H9 (cell line): ENCODE results near the gene NEDD4L. TPM values are rescaled to one million over a fixed set of nuclear protein-coding genes. Genes with fewer than 3 reads are reported as not detected.

ENCODE experiments used
- DNase-seq: peaks from one replicate; pipeline ENCODE4 v3.0.0-alpha.2; 2017
- H2AFZ ChIP-seq: one replicate; pipeline ENCODE4 v1.6.1; 2013; ENCODE audit warnings: mild to moderate bottlenecking, low read length, control low read depth, moderate library complexity
- H2AK5ac ChIP-seq: 2 replicates; pipeline ENCODE4 v1.6.1; 2013; ENCODE audit warnings: low read length, control low read depth, mixed read lengths; ENCODE audit not compliant: insufficient read length
- H2BK120ac ChIP-seq: one replicate; pipeline ENCODE4 v1.6.1; 2013; ENCODE audit warnings: low read depth, mild to moderate bottlenecking, low read length, control low read depth, inconsistent platforms; ENCODE audit not compliant: poor library complexity, severe bottlenecking
- H2BK12ac ChIP-seq: 2 replicates; pipeline ENCODE4 v1.6.1; 2013; ENCODE audit warnings: low read length, control low read depth, mixed read lengths, low read depth; ENCODE audit not compliant: insufficient read length
- H2BK15ac ChIP-seq: 2 replicates; pipeline ENCODE4 v1.6.1; 2013; ENCODE audit warnings: low read depth, low read length, control low read depth
- H2BK20ac ChIP-seq: one replicate; pipeline ENCODE4 v1.6.1; 2013; ENCODE audit warnings: low read depth, mild to moderate bottlenecking, low read length, control low read depth, inconsistent platforms; ENCODE audit not compliant: poor library complexity, severe bottlenecking
- H2BK5ac ChIP-seq: 2 replicates; pipeline ENCODE4 v1.6.1; 2013; ENCODE audit warnings: low read length, control low read depth, mixed read lengths; ENCODE audit not compliant: insufficient read length
- H3K14ac ChIP-seq: 2 replicates; pipeline ENCODE4 v1.6.1; 2013; ENCODE audit warnings: low read length, control low read depth; ENCODE audit not compliant: insufficient read depth
- H3K18ac ChIP-seq: 2 replicates; pipeline ENCODE4 v1.6.1; 2013; ENCODE audit warnings: low read depth, mild to moderate bottlenecking, mixed read lengths, low read length, control low read depth; ENCODE audit not compliant: insufficient read length
- H3K23ac ChIP-seq: 2 replicates; pipeline ENCODE4 v1.6.1; 2013; ENCODE audit warnings: low read length, control low read depth, mixed read lengths, low read depth; ENCODE audit not compliant: insufficient read length
- H3K23me2 ChIP-seq: 2 replicates; pipeline ENCODE4 v1.6.1; 2013; ENCODE audit warnings: low read depth, mild to moderate bottlenecking, mixed read lengths, low read length, control low read depth; ENCODE audit not compliant: insufficient read length, poor library complexity, severe bottlenecking
- H3K27ac ChIP-seq: 2 replicates; pipeline ENCODE4 v1.5.1; 2013; ENCODE audit warnings: low read length, control low read depth, mixed read lengths, low read depth; ENCODE audit not compliant: insufficient read length
- H3K27me3 ChIP-seq: 2 replicates; pipeline ENCODE4 v1.6.1; 2013; ENCODE audit warnings: low read length, control low read depth, inconsistent platforms; ENCODE audit not compliant: insufficient read depth
- H3K4ac ChIP-seq: 2 replicates; pipeline ENCODE4 v1.6.1; 2013; ENCODE audit warnings: low read depth, mild to moderate bottlenecking, control low read depth, inconsistent platforms, low read length, moderate library complexity
- H3K4me1 ChIP-seq: 2 replicates; pipeline ENCODE4 v1.6.1; 2013; ENCODE audit warnings: low read length, control low read depth, inconsistent platforms; ENCODE audit not compliant: insufficient read depth
- H3K4me2 ChIP-seq: 2 replicates; pipeline ENCODE4 v1.6.1; 2013; ENCODE audit warnings: low read length, control low read depth, mixed read lengths; ENCODE audit not compliant: insufficient read length, insufficient read depth
- H3K56ac ChIP-seq: 2 replicates; pipeline ENCODE4 v1.6.1; 2013; ENCODE audit warnings: low read depth, mild to moderate bottlenecking, mixed read lengths, low read length, control low read depth; ENCODE audit not compliant: insufficient read length
- H3K79me1 ChIP-seq: 2 replicates; pipeline ENCODE4 v1.6.1; 2013; ENCODE audit warnings: low read depth, mild to moderate bottlenecking, moderate library complexity, low read length, control low read depth, inconsistent platforms; ENCODE audit not compliant: insufficient read depth, poor library complexity, severe bottlenecking
- H3K79me2 ChIP-seq: 2 replicates; pipeline ENCODE4 v1.6.1; 2013; ENCODE audit warnings: low read length, control low read depth, inconsistent platforms; ENCODE audit not compliant: insufficient read depth
- H3K9ac ChIP-seq: 2 replicates; pipeline ENCODE4 v1.6.1; 2013; ENCODE audit warnings: low read length, control low read depth, mixed read lengths; ENCODE audit not compliant: insufficient read length; ENCODE audit errors: extremely low read depth
- H3K9me3 ChIP-seq: one replicate; pipeline ENCODE4 v1.6.1; 2013; ENCODE audit warnings: low read depth, low read length, inconsistent platforms; ENCODE audit not compliant: control insufficient read depth
- H3T11ph ChIP-seq: one replicate; pipeline ENCODE4 v1.6.1; 2013; ENCODE audit warnings: mild to moderate bottlenecking, low read length, control low read depth, inconsistent platforms
- H4K20me1 ChIP-seq: one replicate; pipeline ENCODE4 v1.6.1; 2013; ENCODE audit not compliant: control insufficient read depth, insufficient read length, insufficient read depth
- H4K5ac ChIP-seq: 2 replicates; pipeline ENCODE4 v1.6.1; 2013; ENCODE audit warnings: low read depth, mild to moderate bottlenecking, mixed read lengths, low read length, control low read depth; ENCODE audit not compliant: insufficient read length
- H4K8ac ChIP-seq: replicated peaks from 2 replicates; pipeline ENCODE4 v1.6.1; 2013; ENCODE audit warnings: low read length, control low read depth, mixed read lengths, low read depth; ENCODE audit not compliant: insufficient read length
- H4K91ac ChIP-seq: 2 replicates; pipeline ENCODE4 v1.6.1; 2013; ENCODE audit warnings: low read depth, mild to moderate bottlenecking, moderate library complexity, mixed read lengths, low read length, control low read depth; ENCODE audit not compliant: insufficient read length
- H3K27ac Mint-ChIP-seq, 3 experiments: 2 replicates in 2 of 3; 3 replicates in 1 of 3; pipeline ENCODE4 v1.8.0; 2020 to 2021; ENCODE audit warnings: mixed read lengths in 3 of 3, mild to moderate bottlenecking in 1 of 3, moderate library complexity in 1 of 3
- H3K27me3 Mint-ChIP-seq: 2 replicates; pipeline ENCODE4 v1.8.0; 2021; ENCODE audit warnings: low read depth, mild to moderate bottlenecking, moderate library complexity, mixed read lengths
- H3K36me3 Mint-ChIP-seq, 3 experiments: 2 replicates in 2 of 3; 3 replicates in 1 of 3; pipeline ENCODE4 v1.8.0; 2020 to 2021; ENCODE audit warnings: low read depth in 3 of 3, mixed read lengths in 3 of 3; ENCODE audit not compliant: insufficient read depth in 1 of 3
- H3K4me1 Mint-ChIP-seq, 2 experiments: 2 replicates each; pipeline ENCODE4 v1.8.0; 2020; ENCODE audit warnings: mixed read lengths in 2 of 2
- H3K4me3 Mint-ChIP-seq, 2 experiments: 2 replicates in 1 of 2; 3 replicates in 1 of 2; pipeline ENCODE4 v1.8.0; 2020 to 2021; ENCODE audit warnings: mild to moderate bottlenecking in 2 of 2, mixed read lengths in 2 of 2, moderate library complexity in 1 of 2
- H3K9me3 Mint-ChIP-seq, 2 experiments: 2 replicates in 1 of 2; 3 replicates in 1 of 2; pipeline ENCODE4 v1.8.0; 2020; ENCODE audit warnings: mild to moderate bottlenecking in 2 of 2, mixed read lengths in 2 of 2, moderate library complexity in 1 of 2
- CTCF ChIP-seq: fragments of 200-600 bp; sonication (generic); conservative IDR thresholded peaks from 3 replicates; pipeline ENCODE4 v1.8.0; 2021; ENCODE audit warnings: antibody characterized with exemption, mild to moderate bottlenecking
- WGBS: extraction: QIAGEN DNeasy Blood & Tissue Kit; methylation state at CpG from one replicate; pipeline ENCODE4 v1.1.7; 2013; ENCODE audit warnings: missing lambda C conversion rate, low lambda C conversion rate, mixed read lengths; ENCODE audit not compliant: insufficient read length; ENCODE audit errors: extremely low coverage; 5-methylcytosine and 5-hydroxymethylcytosine counted together
- total RNA-seq: library from RNA; stranded (reverse); gene quantifications from 2 replicates; pipeline ENCODE4 v1.2.1, GENCODE V29; 2021

NEDD4L gene
- total RNA-seq, 1 experiment from 2014 or later = 76.3 TPM

- Histone ChIP-seq H3K9me3 (no peaks in the 10 kb centered on the region), H3K56ac (no peak overlapping the region), H3K79me2 (peaks cover 2% of the 10 kb centered on the region; the same call in 1 of the 2 replicates), H3K4me1 (peaks cover 7% of the 10 kb centered on the region; the same call in 1 of the 2 replicates), H2BK20ac (no peak overlapping the region), H2BK12ac (no peak overlapping the region), H4K91ac (no peak overlapping the region), H3K23me2 (no peaks in the 10 kb centered on the region), H3K9ac (no peak overlapping the region), H3K23ac (no peak overlapping the region), H4K20me1 (no peaks in the 10 kb centered on the region), H3K27ac (no peak overlapping the region), H3K18ac (no peak overlapping the region), H3K14ac (no peak overlapping the region), H3K4me2 (no peak overlapping the region), H2BK120ac (no peak overlapping the region), H2AK5ac (no peak overlapping the region), H4K8ac (no peak overlapping the region), H2AFZ (no peak overlapping the region), H2BK15ac (no peak overlapping the region), H2BK5ac (no peak overlapping the region), H3T11ph (no peak overlapping the region), H3K79me1 (no peaks in the 10 kb centered on the region), H4K5ac (no peak overlapping the region), H3K4ac (no peak overlapping the region), H3K27me3 (no peaks in the 10 kb centered on the region)
- no peak for DNase-seq
- peaks cover 2 to 9% (median 3%) of the 10 kb centered on the region in 3 experiments; a peak in 5 of 7 replicates for H3K36me3 Mint-ChIP-seq
- no peak for TF ChIP-seq CTCF
- no peak overlapping the region for H3K4me3 Mint-ChIP-seq
- no peaks in the 10 kb centered on the region for H3K9me3 Mint-ChIP-seq
- WGBS = no CpG with 5 or more reads among the region's 9 CpGs
- no peaks in the 10 kb centered on the region for H3K27me3 Mint-ChIP-seq
- H3K27ac Mint-ChIP-seq = peak overlapping the region in 2 of 3 experiments; percentile 40 to 43; a peak in 2 of 7 replicates
- peaks cover 49 to 58% of the 10 kb centered on the region in 2 experiments for H3K4me1 Mint-ChIP-seq
Measured at GRCh38 chr18:58257461-58257860, 213.4 kb downstream of the NEDD4L start.
